ENCODE measurements around the gene FILIP1L. TPM values are rescaled to one million over a fixed set of nuclear protein-coding genes. Genes with fewer than 3 reads are reported as not detected.

FILIP1L gene
- total and polyA plus RNA-seq, 2 of the 8 experiments (the other 6 are each of a cell fraction or from before 2014, with no cell fraction given): 0.06 to 0.09 TPM

DNA sequence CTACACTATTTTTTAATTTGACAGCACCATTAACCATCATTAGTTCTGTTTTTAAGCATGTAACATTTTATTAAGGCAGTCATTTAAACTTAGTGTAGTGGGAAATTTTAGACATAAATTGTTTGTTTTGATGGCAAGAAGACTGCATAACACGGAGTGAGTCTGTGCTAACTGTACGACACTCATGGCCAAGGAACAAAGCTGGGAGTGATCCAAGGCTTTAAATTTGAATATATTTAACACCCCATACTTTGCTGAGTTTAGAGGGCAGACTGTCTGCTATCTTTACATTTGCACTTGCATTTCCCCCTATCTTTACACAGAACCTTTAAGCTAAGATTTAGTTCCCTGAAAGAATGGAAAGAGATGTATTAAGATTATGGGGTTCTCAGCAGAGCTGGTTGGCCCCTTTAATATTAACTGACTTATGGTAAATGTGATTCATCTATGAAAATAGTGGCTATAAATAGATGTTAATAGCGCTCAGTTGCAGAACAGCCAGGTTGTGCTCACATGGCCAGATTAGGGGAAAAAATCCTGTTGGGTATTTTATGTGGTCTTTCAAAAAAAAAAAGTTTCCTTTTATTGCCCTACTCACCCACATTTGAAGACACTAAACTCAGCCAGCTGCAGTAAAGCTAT, 175.9 kb downstream of the FILIP1L start:
- no peak overlapping the region for H2BK12ac ChIP-seq (ENCODE audit: low read depth, low read length)
- ChIA-PET POLR2A (ENCODE audit: partially characterized antibody) (no interaction called here), CTCF (ENCODE audit: partially characterized antibody) (interaction anchor here (1.1 to 1.6 kb wide), 2 partner anchors 13 to 63 kb away, joined by 3 to 4 read pairs; no protein-coding TSS in a partner anchor)
- no peak overlapping the region for H3K14ac ChIP-seq (ENCODE audit: insufficient read length)
- DNase-seq (ENCODE audit: low read depth in 1 of 2, low spot score in 2 of 2) (no peak), FAIRE-seq (no peak)
- no peaks in the 10 kb centered on the region for H3K27me3 ChIP-seq (replicated peaks in 1 of 4; ENCODE audit: control insufficient read depth in 3 of 4, extremely low read depth in 1 of 4, insufficient read depth in 3 of 4, low read length in 3 of 4)
- no peak overlapping the region for H2BK15ac ChIP-seq (ENCODE audit: low read length)
- no peak overlapping the region for H4K5ac ChIP-seq (ENCODE audit: insufficient read length, low read depth, low read length)
- H2AFZ ChIP-seq (ENCODE audit: low read length): no peak overlapping the region
- H3K18ac ChIP-seq (ENCODE audit: extremely low read depth, low read length): no peak overlapping the region
- no peak overlapping the region for H2BK5ac ChIP-seq (ENCODE audit: low read depth, low read length)
- H3K79me1 ChIP-seq (ENCODE audit: low read depth, low read length): no peaks in the 10 kb centered on the region; the same call in 1 of the 2 replicates
- H3K36me3 ChIP-seq (ENCODE audit: control insufficient read depth in 2 of 4, insufficient read depth in 4 of 4, low read length in 3 of 4): no peaks in the 10 kb centered on the region
- no peak overlapping the region for H2BK20ac ChIP-seq (ENCODE audit: low read length)
- H4K20me1 ChIP-seq (replicated peaks in 1 of 2; ENCODE audit: control insufficient read depth in 1 of 2, insufficient read depth in 2 of 2, low read length in 2 of 2): no peaks in the 10 kb centered on the region
- 87% methylated on average over 3 of the region's 3 CpGs; no CpG with 5 or more reads in 1 of the 2 experiments for WGBS, 2 experiments (ENCODE audit: extremely low coverage in 1 of 2, insufficient coverage in 1 of 2, insufficient read length in 1 of 2, insufficient replicate concordance in 2 of 2, low coverage in 1 of 2, low lambda C conversion rate in 2 of 2, missing lambda C conversion rate in 1 of 2)
- no peak overlapping the region for H4K8ac ChIP-seq (ENCODE audit: extremely low read depth, insufficient read depth, low read length)
- no peak overlapping the region for H3K56ac ChIP-seq (replicated peaks; ENCODE audit: insufficient read length, low read depth, low read length)
- H3K79me2 ChIP-seq (ENCODE audit: control insufficient read depth in 1 of 2, insufficient read depth in 2 of 2, low read length in 2 of 2): no peaks in the 10 kb centered on the region
- H3K4me3 ChIP-seq (ENCODE audit: extremely low read depth in 1 of 4, insufficient read depth in 2 of 4, low read depth in 3 of 4, low read length in 4 of 4): no peak overlapping the region
- no peak overlapping the region for H2AK5ac ChIP-seq (ENCODE audit: low read depth, low read length)
- H3K9ac ChIP-seq (replicated peaks in 1 of 4; ENCODE audit: extremely low read depth in 1 of 4, low read depth in 3 of 4, low read length in 3 of 4): no peak overlapping the region
- H3K23ac ChIP-seq (ENCODE audit: insufficient read length): no peak overlapping the region
- H3K4me1 ChIP-seq (replicated peaks in 1 of 4; ENCODE audit: control insufficient read depth in 3 of 4, insufficient read depth in 4 of 4, low read length in 3 of 4): peaks cover 0 to 3% (median 0%) of the 10 kb centered on the region in 4 experiments; a peak in 2 of 7 replicates
- H4K91ac ChIP-seq (replicated peaks; ENCODE audit: insufficient read length, low read length): no peak overlapping the region
- no peaks in the 10 kb centered on the region for H3K23me2 ChIP-seq (ENCODE audit: low read depth, low read length)
- no peak overlapping the region for H3K4me2 ChIP-seq (ENCODE audit: insufficient read depth in 1 of 2, low read depth in 2 of 2, low read length in 2 of 2)
- no peak overlapping the region for H3K27ac ChIP-seq (ENCODE audit: low read depth, low read length)
- no peak overlapping the region for H2BK120ac ChIP-seq (replicated peaks; ENCODE audit: low read depth, low read length)
- no peak for TF ChIP-seq TAF1 (IDR thresholded peaks at IDR 0.05; ENCODE audit: low read depth, low read length)
- H3K9me3 ChIP-seq (ENCODE audit: insufficient read depth in 2 of 2, low read depth in 1 of 2, low read length in 1 of 2): no peaks in the 10 kb centered on the region
- no peak overlapping the region for H3K4ac ChIP-seq (replicated peaks; ENCODE audit: insufficient read length, low read depth, low read length)

All from H1 (cell line).